Gastrocnemius medialis (tissue), 4 donors: ENCODE results near the gene KRT77. TPM values are rescaled to one million over a fixed set of nuclear protein-coding genes. Genes with fewer than 3 reads are reported as not detected.
"Not testable (repeated sequence)": the region's sequence is repeated elsewhere in the genome, so short reads cannot be mapped to it uniquely, and the experiment has no call there.

Experiments
- ATAC-seq, 2 donors: fragments of 150-250 bp; one replicate each; pipeline ENCODE4 v1.9.1; 2016
- DNase-seq, 2 donors: peaks; one replicate each; pipeline ENCODE4 v3.0.0-alpha.2; 2019
- H3K27ac ChIP-seq, 4 donors: fragments of 200-600 bp; sonication (generic); 1 replicate in 1 of 4; 2 replicates in 3 of 4; pipeline ENCODE4 v1.5.1; 2016 to 2018; ENCODE audit warnings: mild to moderate bottlenecking in 2 of 4, moderate library complexity in 1 of 4
- H3K27me3 ChIP-seq, 3 donors: fragments of 200-600 bp; sonication (generic) in 2 of 3; 1 replicate in 1 of 3; 2 replicates in 2 of 3; pipeline versions ENCODE4 v1.5.1 to v1.6.0; 2016 to 2019; ENCODE audit warnings: mild to moderate bottlenecking in 1 of 3, moderate library complexity in 1 of 3
- H3K36me3 ChIP-seq, 2 donors: fragments of 200-600 bp; sonication (generic) in 1 of 2; one replicate each; pipeline ENCODE4 v1.5.1; 2017 to 2018
- H3K4me1 ChIP-seq, 2 donors: fragments of 200-600 bp; sonication (generic) in 1 of 2; one replicate each; pipeline ENCODE4 v1.5.1; 2016 to 2017; ENCODE audit warnings: mild to moderate bottlenecking in 2 of 2
- H3K4me3 ChIP-seq, 4 donors: fragments of 200-600 bp; sonication (generic) in 3 of 4; 1 replicate in 1 of 4; 2 replicates in 3 of 4; pipeline ENCODE4 v1.5.1; 2016 to 2019; ENCODE audit warnings: mild to moderate bottlenecking in 2 of 4
- H3K9me3 ChIP-seq, 3 donors: fragments of 200-600 bp; sonication (generic) in 2 of 3; 1 replicate in 1 of 3; 2 replicates in 2 of 3; pipeline ENCODE4 v1.5.1; 2016 to 2019
- CTCF ChIP-seq, 5 experiments: fragments of 450-650 bp in 3 of 5; fragments of 200-600 bp in 2 of 5; sonication (generic) in 2 of 5; IDR thresholded peaks in 4 of 5; conservative IDR thresholded peaks in 1 of 5; 1 replicate in 4 of 5; 2 replicates in 1 of 5; pipeline ENCODE4 v1.5.1; 2016 to 2019; ENCODE audit warnings: antibody characterized with exemption in 5 of 5, mild to moderate bottlenecking in 3 of 5, moderate library complexity in 3 of 5
- POLR2A ChIP-seq, 2 donors: fragments of 450-650 bp; IDR thresholded peaks; one replicate each; pipeline ENCODE4 v1.6.1; 2017; ENCODE audit warnings: antibody characterized with exemption in 2 of 2, mild to moderate bottlenecking in 2 of 2, moderate library complexity in 2 of 2
- in situ Hi-C, 4 donors: fragments of 200-750 bp; cut with MboI; loops; one replicate each; pipeline versions ENCODE4 v1.15.0 to v1.8.0; 2017; ENCODE audit warnings: low sequenced_read_pairs in 4 of 4
- intact Hi-C: fragments of 100-400 bp; cut with DNase I; formaldehyde crosslinking; loops from one replicate; pipeline ENCODE4 v1.15.1; 2023; ENCODE audit warnings: low total_unique reads
- total RNA-seq, 4 donors: library from RNA; depleted of rRNA; stranded (reverse); fragments of >200 nt; gene quantifications; one replicate each; pipeline versions ENCODE4 v1.1.0 to v1.2.3, GENCODE V29; 2016

The KRT77 gene
- total RNA-seq, 4 donors from 2014 or later: not detected

GRCh38 chr12:52715416-52715815 lies 12.1 kb upstream of the KRT77 start:
- H3K27ac ChIP-seq: no peak overlapping the region
- H3K36me3 ChIP-seq: no peaks in the 10 kb centered on the region
- no peak overlapping the region for H3K4me3 ChIP-seq
- DNase-seq (no peak), ATAC-seq (no peak)
- no peak for TF ChIP-seq POLR2A (IDR thresholded peaks at IDR 0.05)
- no peak for TF ChIP-seq CTCF (IDR thresholded peaks at IDR 0.05 in 4 of 5, conservative IDR thresholded peaks at IDR 0.05 in 1 of 5)
- no peaks in the 10 kb centered on the region for H3K4me1 ChIP-seq
- intact Hi-C loops (no loop called here), in situ Hi-C loops (no loop called here)
- peaks cover 31 to 39% (median 32%) of the 10 kb centered on the region in 3 donors for H3K27me3 ChIP-seq
- H3K9me3 ChIP-seq: no peaks in the 10 kb centered on the region

- Histone ChIP-seq H3K9me3 (no peaks in the 10 kb centered on the region), H3K4me1 (no peaks in the 10 kb centered on the region), H3K27ac (no peak overlapping the region), H3K27me3 (peaks cover 31 to 39% (median 32%) of the 10 kb centered on the region in 3 donors), H3K36me3 (no peaks in the 10 kb centered on the region), H3K4me3 (no peak overlapping the region)
- DNase-seq (no peak), ATAC-seq (no peak)
- in situ Hi-C loops (no loop called here), intact Hi-C loops (no loop called here)
- no peak for TF ChIP-seq CTCF (IDR thresholded peaks at IDR 0.05 in 4 of 5, conservative IDR thresholded peaks at IDR 0.05 in 1 of 5)
- TF ChIP-seq POLR2A (IDR thresholded peaks at IDR 0.05): no peak
Observed at GRCh38 chr12:52714887-52715281, 11.6 kb upstream of the KRT77 start.

- in situ Hi-C loops (no loop called here), intact Hi-C loops (no loop called here)
- DNase-seq: no peak
- H3K4me1 ChIP-seq: no peaks in the 10 kb centered on the region
- H3K9me3 ChIP-seq: no peaks in the 10 kb centered on the region
- no peak for ATAC-seq
- H3K27ac ChIP-seq: no peak overlapping the region
- no peak overlapping the region for H3K4me3 ChIP-seq
- TF ChIP-seq CTCF (IDR thresholded peaks at IDR 0.05 in 4 of 5, conservative IDR thresholded peaks at IDR 0.05 in 1 of 5) (no peak), POLR2A (IDR thresholded peaks at IDR 0.05) (no peak)
- H3K27me3 ChIP-seq: peaks cover 31 to 39% (median 32%) of the 10 kb centered on the region in 3 donors
- H3K36me3 ChIP-seq: no peaks in the 10 kb centered on the region
Observed at GRCh38 chr12:52713960-52714886, 10.9 kb upstream of the KRT77 start.

- peaks cover 31 to 39% (median 32%) of the 10 kb centered on the region in 3 donors for H3K27me3 ChIP-seq
- H3K36me3 ChIP-seq, H3K27ac ChIP-seq, H3K9me3 ChIP-seq, H3K4me3 ChIP-seq, intact Hi-C loops, H3K4me1 ChIP-seq, ATAC-seq, DNase-seq, in situ Hi-C loops: not testable (repeated sequence)
Observed at GRCh38 chr12:52712122-52712521, 8.8 kb upstream of the KRT77 start.

- no peak for TF ChIP-seq POLR2A (IDR thresholded peaks at IDR 0.05)
- no peak for TF ChIP-seq CTCF (IDR thresholded peaks at IDR 0.05 in 4 of 5, conservative IDR thresholded peaks at IDR 0.05 in 1 of 5)
- H3K4me1 ChIP-seq: no peaks in the 10 kb centered on the region
- H3K4me3 ChIP-seq: no peak overlapping the region
- no peak overlapping the region for H3K27ac ChIP-seq
- in situ Hi-C loops: no loop called here
- intact Hi-C loops: no loop called here
- DNase-seq (no peak), ATAC-seq (no peak)
- H3K27me3 ChIP-seq: peaks cover 31 to 33% (median 32%) of the 10 kb centered on the region in 3 donors
- H3K9me3 ChIP-seq: no peaks in the 10 kb centered on the region
- H3K36me3 ChIP-seq: no peaks in the 10 kb centered on the region
Observed at GRCh38 chr12:52710730-52711129, 7.4 kb upstream of the KRT77 start.
